Upper lobe of right lung (tissue), 1 donor: Measurements from ENCODE around the gene GIMAP4. TPM values are rescaled to one million over a fixed set of nuclear protein-coding genes. Genes with fewer than 3 reads are reported as not detected.
"Not testable (repeated sequence)": the region's sequence is repeated elsewhere in the genome, so short reads cannot be mapped to it uniquely, and the experiment has no call there.

Source experiments
- ATAC-seq: fragments of 200-7000 bp; cut with Tn5 transposase; one replicate; pipeline ENCODE4 v1.9.1; 2020; ENCODE audit warnings: mild to moderate bottlenecking, moderate library complexity
- DNase-seq: peaks from one replicate; pipeline ENCODE4 v3.0.0-alpha.2; 2020
- H3K27ac ChIP-seq: fragments of 200-600 bp; one replicate; pipeline ENCODE4 v1.8.0; 2022
- H3K27me3 ChIP-seq: fragments of 200-600 bp; one replicate; pipeline ENCODE4 v1.8.0; 2022; ENCODE audit warnings: mild to moderate bottlenecking
- H3K36me3 ChIP-seq: fragments of 200-600 bp; one replicate; pipeline ENCODE4 v1.8.0; 2022
- H3K4me1 ChIP-seq: fragments of 200-600 bp; one replicate; pipeline ENCODE4 v1.8.0; 2022
- H3K4me3 ChIP-seq: fragments of 200-600 bp; one replicate; pipeline ENCODE4 v1.8.0; 2022; ENCODE audit warnings: mild to moderate bottlenecking
- H3K9me3 ChIP-seq: fragments of 200-600 bp; one replicate; pipeline ENCODE4 v1.8.0; 2022
- intact Hi-C: fragments of 100-400 bp; cut with DNase I; formaldehyde crosslinking; loops from one replicate; pipeline ENCODE4 v1.11.0; 2022
- long read RNA-seq: library from polyadenylated mRNA; unstranded; transcript quantifications from one replicate; pipeline ENCODE4 v2.0.0, GENCODE V29; 2021
- total RNA-seq: library from RNA; stranded (reverse); fragmentation: NEBNext Ultra II Directional; extraction: Animal tissue kit (Norgen Biotek cat#: 25700); gene quantifications from one replicate; pipeline ENCODE4 v1.2.1, GENCODE V29; 2021
- TF ChIP-seq, protein P1 (sequence below): fragments of 200-600 bp; IDR thresholded peaks from one replicate; pipeline ENCODE4 v1.8.0; 2022; ENCODE audit warnings: antibody characterized with exemption
- donor health status: DM: no; HTN: yes; CAD: no; lungs with severe emphysema.

The GIMAP4 gene
- 83.3 TPM for total RNA-seq
- long read RNA-seq, transcript GIMAP4-202 (3 exons, 1,569 nt) = minor isoform, 7 of 106 reads
- long read RNA-seq, transcript GIMAP4-201 (3 exons, 2,060 nt) = major isoform, 91 of 106 reads
- long read RNA-seq, partial matches to known transcripts = 6 of 106 reads
- long read RNA-seq, other reads (novel, unspliced or antisense) = 0 of 106 reads

DNA sequence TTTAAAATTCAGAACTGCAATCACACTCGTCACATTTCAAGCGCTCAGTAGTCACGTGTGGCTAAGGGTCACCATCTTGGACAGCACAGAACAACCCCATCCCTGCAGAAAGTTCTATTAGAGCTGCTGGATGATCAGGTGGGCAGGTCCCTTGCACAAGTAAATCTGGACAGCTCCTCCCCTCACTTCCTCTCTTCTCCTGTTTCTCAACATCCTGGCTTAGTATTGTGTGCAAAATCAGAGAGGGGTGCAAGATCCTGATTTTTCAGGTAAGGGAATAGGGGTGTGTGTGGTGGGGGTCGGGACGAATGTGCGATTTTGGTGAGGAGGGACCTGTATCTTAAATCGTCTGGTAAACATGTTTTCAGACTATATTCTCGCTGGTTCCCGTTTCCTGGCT is at the start of gene GIMAP4:
Gene GIMAP4 (plus strand): TSS at position 222 of the 400 bp plus-strand sequence. CDS start 2,512 bp downstream, outside the sequence.
- DNase-seq (no peak), ATAC-seq (peak; percentile 84)
- peaks cover 3% of the 10 kb centered on the region for H3K4me1 ChIP-seq
- peaks cover 12% of the 10 kb centered on the region for H3K36me3 ChIP-seq
- intact Hi-C loops = no loop called here
- peak within 1 kb of the TSS; percentile 85 for H3K27ac ChIP-seq
- TF ChIP-seq, protein P1, sequence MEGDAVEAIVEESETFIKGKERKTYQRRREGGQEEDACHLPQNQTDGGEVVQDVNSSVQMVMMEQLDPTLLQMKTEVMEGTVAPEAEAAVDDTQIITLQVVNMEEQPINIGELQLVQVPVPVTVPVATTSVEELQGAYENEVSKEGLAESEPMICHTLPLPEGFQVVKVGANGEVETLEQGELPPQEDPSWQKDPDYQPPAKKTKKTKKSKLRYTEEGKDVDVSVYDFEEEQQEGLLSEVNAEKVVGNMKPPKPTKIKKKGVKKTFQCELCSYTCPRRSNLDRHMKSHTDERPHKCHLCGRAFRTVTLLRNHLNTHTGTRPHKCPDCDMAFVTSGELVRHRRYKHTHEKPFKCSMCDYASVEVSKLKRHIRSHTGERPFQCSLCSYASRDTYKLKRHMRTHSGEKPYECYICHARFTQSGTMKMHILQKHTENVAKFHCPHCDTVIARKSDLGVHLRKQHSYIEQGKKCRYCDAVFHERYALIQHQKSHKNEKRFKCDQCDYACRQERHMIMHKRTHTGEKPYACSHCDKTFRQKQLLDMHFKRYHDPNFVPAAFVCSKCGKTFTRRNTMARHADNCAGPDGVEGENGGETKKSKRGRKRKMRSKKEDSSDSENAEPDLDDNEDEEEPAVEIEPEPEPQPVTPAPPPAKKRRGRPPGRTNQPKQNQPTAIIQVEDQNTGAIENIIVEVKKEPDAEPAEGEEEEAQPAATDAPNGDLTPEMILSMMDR = no peak
- H3K27me3 ChIP-seq = no peaks in the 10 kb centered on the region
- no peaks in the 10 kb centered on the region for H3K9me3 ChIP-seq
- peak within 1 kb of the TSS; percentile 63 for H3K4me3 ChIP-seq

DNA sequence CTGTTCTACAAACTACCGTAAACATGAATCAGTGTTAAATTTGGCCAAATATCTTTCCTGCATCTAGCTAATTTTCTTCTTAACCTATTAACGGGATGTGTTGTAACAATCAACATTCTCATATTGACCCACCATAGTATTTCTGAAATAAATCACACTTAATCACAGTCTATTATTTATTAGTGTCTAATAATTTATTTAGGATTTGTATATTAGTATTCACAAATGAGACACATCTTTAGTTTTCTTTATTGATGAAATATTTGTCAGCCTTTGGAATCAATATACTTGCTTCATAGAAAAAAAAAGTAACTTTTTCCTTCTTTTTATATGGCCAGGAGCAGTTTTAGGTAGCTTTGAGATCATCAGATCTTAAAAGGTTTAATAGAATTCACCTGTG is 47.9 kb upstream of the GIMAP4 start:
- Histone ChIP-seq H3K9me3 (no peaks in the 10 kb centered on the region), H3K27me3 (no peaks in the 10 kb centered on the region), H3K27ac (peak overlapping the region; percentile 88), H3K4me3 (peak overlapping the region; percentile 61), H3K36me3 (peaks cover 15% of the 10 kb centered on the region), H3K4me1 (no peaks in the 10 kb centered on the region)
- DNase-seq (no peak), ATAC-seq (no peak)
- intact Hi-C loops = loop anchor here (10.0 kb wide), 1 partner anchor 55 kb away; no protein-coding TSS in a partner anchor
- TF ChIP-seq, protein P1 = no peak

- Histone ChIP-seq H3K4me3 (peak overlapping the region; percentile 61), H3K27me3 (no peaks in the 10 kb centered on the region), H3K36me3 (peaks cover 15% of the 10 kb centered on the region), H3K27ac (peak overlapping the region; percentile 88), H3K4me1 (no peaks in the 10 kb centered on the region), H3K9me3 (no peaks in the 10 kb centered on the region)
- TF ChIP-seq, protein P1 = no peak
- no peak for DNase-seq
- ATAC-seq = no peak
- intact Hi-C loops = no loop called here
These were observed 47.0 kb upstream of the GIMAP4 start for GRCh38 chr7:150520145-150520544.

DNA sequence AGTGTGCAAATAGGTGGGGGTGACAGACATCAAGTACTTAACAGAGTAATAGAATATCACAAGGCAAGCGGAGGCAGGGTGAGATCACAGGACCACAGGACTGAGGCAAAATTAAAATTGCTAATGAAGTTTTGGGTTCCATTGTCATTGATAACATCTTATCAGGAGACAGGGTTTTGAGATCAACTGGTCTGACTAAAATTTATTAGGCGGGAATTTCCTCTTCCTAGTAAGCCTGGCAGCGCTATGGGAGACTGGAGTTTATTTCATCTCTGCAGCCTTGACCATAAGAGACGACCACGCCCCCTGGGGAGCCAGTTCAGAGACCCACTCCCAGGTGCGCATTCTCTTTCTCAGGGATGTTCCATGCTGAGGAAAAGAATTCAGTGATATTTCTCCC is 44.3 kb upstream of the GIMAP4 start:
- H3K27me3 ChIP-seq, DNase-seq, ATAC-seq, H3K27ac ChIP-seq, intact Hi-C loops, H3K4me1 ChIP-seq, H3K4me3 ChIP-seq, H3K9me3 ChIP-seq: not testable (repeated sequence)
- H3K36me3 ChIP-seq = peaks cover 15% of the 10 kb centered on the region

DNA sequence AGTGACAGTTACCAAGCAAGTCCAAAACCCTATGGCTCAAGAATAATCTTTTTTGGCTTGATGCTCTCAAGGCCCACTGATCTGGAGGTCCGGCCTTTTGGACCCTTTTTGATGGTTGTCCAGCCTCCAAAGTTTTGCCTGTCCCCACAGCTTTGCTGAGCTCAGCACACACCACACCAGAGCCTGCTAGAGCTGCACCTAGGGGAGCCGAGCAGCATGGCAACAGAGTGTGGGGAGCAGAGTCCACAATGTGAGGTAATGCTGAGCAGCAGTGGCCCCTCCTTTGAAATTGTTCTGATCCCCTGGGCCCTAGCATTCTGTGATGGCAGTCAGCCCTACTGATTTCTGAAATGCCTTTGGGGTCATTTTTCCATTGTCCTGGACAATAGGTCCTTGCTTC is 43.2 kb upstream of the GIMAP4 start:
- Histone ChIP-seq H3K27ac (no peak overlapping the region), H3K36me3 (peaks cover 15% of the 10 kb centered on the region), H3K4me1 (no peaks in the 10 kb centered on the region), H3K9me3 (no peaks in the 10 kb centered on the region), H3K27me3 (no peaks in the 10 kb centered on the region), H3K4me3 (no peak overlapping the region)
- no peak for ATAC-seq
- intact Hi-C loops = no loop called here
- TF ChIP-seq, protein P1 = no peak
- DNase-seq = no peak

DNA sequence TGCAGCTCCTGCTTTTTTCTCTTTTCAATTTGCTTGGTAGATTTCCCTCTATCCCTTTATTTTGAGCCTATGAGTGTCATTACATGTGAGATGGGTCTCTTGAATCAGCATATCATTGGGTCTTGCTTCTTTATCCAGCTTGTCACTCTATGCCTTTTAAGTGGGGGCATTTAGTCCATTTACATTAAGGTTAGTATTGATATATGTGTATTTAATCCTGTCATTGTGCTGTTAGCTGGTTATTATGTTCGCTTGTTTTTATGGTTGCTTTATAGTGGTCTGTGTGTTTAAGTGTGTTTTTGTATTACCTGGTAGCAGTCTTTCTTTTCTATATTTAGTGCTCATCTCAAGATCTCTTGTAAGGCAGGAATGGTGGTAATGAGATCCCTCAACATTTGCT is 35.5 kb upstream of the GIMAP4 start:
- Histone ChIP-seq H3K9me3 (no peaks in the 10 kb centered on the region), H3K4me3 (no peak overlapping the region), H3K27me3 (no peaks in the 10 kb centered on the region), H3K36me3 (no peaks in the 10 kb centered on the region), H3K4me1 (no peaks in the 10 kb centered on the region), H3K27ac (no peak overlapping the region)
- no peak for ATAC-seq
- no peak for DNase-seq
- TF ChIP-seq, protein P1 = no peak
- intact Hi-C loops = no loop called here
